GM21825 (cell line): ENCODE data around the gene IRF4.

Experiments used
- ATAC-seq: cut with Tn5 transposase; IDR thresholded peaks from one replicate; pipeline ENCODE4 v1.9.1; 2021; ENCODE audit warnings: mild to moderate bottlenecking, moderate library complexity; ENCODE audit not compliant: unreplicated experiment

Gene IRF4

GRCh38 chr6:391559-392440 lies at the start of gene IRF4:
Gene IRF4 (plus strand): TSS chr6:391752. CDS start chr6:393153, 1,401 bp downstream.
- peak; percentile 47 for ATAC-seq

GRCh38 chr6:341914-342831 lies 49.4 kb upstream of the IRF4 start:
- peak; percentile 47 for ATAC-seq

- no peak for ATAC-seq
Observed at GRCh38 chr6:342832-343179, 48.7 kb upstream of the IRF4 start.

GRCh38 chr6:343226-343935 lies 48.2 kb upstream of the IRF4 start:
- ATAC-seq = no peak

GRCh38 chr6:343960-344815 lies 47.4 kb upstream of the IRF4 start:
- ATAC-seq = no peak

GRCh38 chr6:344816-345340 lies 46.7 kb upstream of the IRF4 start:
- no peak for ATAC-seq

- no peak for ATAC-seq
Observed at GRCh38 chr6:345747-346385, 45.7 kb upstream of the IRF4 start.

GRCh38 chr6:346386-347030 lies 45.0 kb upstream of the IRF4 start:
- no peak for ATAC-seq

GRCh38 chr6:347232-347631 lies 44.3 kb upstream of the IRF4 start:
- ATAC-seq = peak; percentile 74

GRCh38 chr6:347951-348859 lies 43.3 kb upstream of the IRF4 start:
- no peak for ATAC-seq

- ATAC-seq = no peak
Observed at GRCh38 chr6:348860-349396, 42.6 kb upstream of the IRF4 start.

- ATAC-seq = no peak
Observed at GRCh38 chr6:349491-349921, 42.0 kb upstream of the IRF4 start.

- ATAC-seq = no peak
Observed at GRCh38 chr6:350371-350770, 41.2 kb upstream of the IRF4 start.

GRCh38 chr6:351011-351866 lies 40.3 kb upstream of the IRF4 start:
- no peak for ATAC-seq

- no peak for ATAC-seq
Observed at GRCh38 chr6:351867-352289, 39.7 kb upstream of the IRF4 start.

- no peak for ATAC-seq
Observed at GRCh38 chr6:352474-352873, 39.1 kb upstream of the IRF4 start.
